H9 (cell line): ENCODE data around the gene SORBS1. TPM values are rescaled to one million over a fixed set of nuclear protein-coding genes. Genes with fewer than 3 reads are reported as not detected.

Source experiments
- DNase-seq: peaks from one replicate; pipeline ENCODE4 v3.0.0-alpha.2; 2017
- H2AFZ ChIP-seq: one replicate; pipeline ENCODE4 v1.6.1; 2013; ENCODE audit warnings: mild to moderate bottlenecking, low read length, control low read depth, moderate library complexity
- H2AK5ac ChIP-seq: 2 replicates; pipeline ENCODE4 v1.6.1; 2013; ENCODE audit warnings: low read length, control low read depth, mixed read lengths; ENCODE audit not compliant: insufficient read length
- H2BK120ac ChIP-seq: one replicate; pipeline ENCODE4 v1.6.1; 2013; ENCODE audit warnings: low read depth, mild to moderate bottlenecking, low read length, control low read depth, inconsistent platforms; ENCODE audit not compliant: poor library complexity, severe bottlenecking
- H2BK12ac ChIP-seq: 2 replicates; pipeline ENCODE4 v1.6.1; 2013; ENCODE audit warnings: low read length, control low read depth, mixed read lengths, low read depth; ENCODE audit not compliant: insufficient read length
- H2BK15ac ChIP-seq: 2 replicates; pipeline ENCODE4 v1.6.1; 2013; ENCODE audit warnings: low read depth, low read length, control low read depth
- H2BK20ac ChIP-seq: one replicate; pipeline ENCODE4 v1.6.1; 2013; ENCODE audit warnings: low read depth, mild to moderate bottlenecking, low read length, control low read depth, inconsistent platforms; ENCODE audit not compliant: poor library complexity, severe bottlenecking
- H2BK5ac ChIP-seq: 2 replicates; pipeline ENCODE4 v1.6.1; 2013; ENCODE audit warnings: low read length, control low read depth, mixed read lengths; ENCODE audit not compliant: insufficient read length
- H3K14ac ChIP-seq: 2 replicates; pipeline ENCODE4 v1.6.1; 2013; ENCODE audit warnings: low read length, control low read depth; ENCODE audit not compliant: insufficient read depth
- H3K18ac ChIP-seq: 2 replicates; pipeline ENCODE4 v1.6.1; 2013; ENCODE audit warnings: low read depth, mild to moderate bottlenecking, mixed read lengths, low read length, control low read depth; ENCODE audit not compliant: insufficient read length
- H3K23ac ChIP-seq: 2 replicates; pipeline ENCODE4 v1.6.1; 2013; ENCODE audit warnings: low read length, control low read depth, mixed read lengths, low read depth; ENCODE audit not compliant: insufficient read length
- H3K23me2 ChIP-seq: 2 replicates; pipeline ENCODE4 v1.6.1; 2013; ENCODE audit warnings: low read depth, mild to moderate bottlenecking, mixed read lengths, low read length, control low read depth; ENCODE audit not compliant: insufficient read length, poor library complexity, severe bottlenecking
- H3K27ac ChIP-seq: 2 replicates; pipeline ENCODE4 v1.5.1; 2013; ENCODE audit warnings: low read length, control low read depth, mixed read lengths, low read depth; ENCODE audit not compliant: insufficient read length
- H3K27me3 ChIP-seq: 2 replicates; pipeline ENCODE4 v1.6.1; 2013; ENCODE audit warnings: low read length, control low read depth, inconsistent platforms; ENCODE audit not compliant: insufficient read depth
- H3K4ac ChIP-seq: 2 replicates; pipeline ENCODE4 v1.6.1; 2013; ENCODE audit warnings: low read depth, mild to moderate bottlenecking, control low read depth, inconsistent platforms, low read length, moderate library complexity
- H3K4me1 ChIP-seq: 2 replicates; pipeline ENCODE4 v1.6.1; 2013; ENCODE audit warnings: low read length, control low read depth, inconsistent platforms; ENCODE audit not compliant: insufficient read depth
- H3K4me2 ChIP-seq: 2 replicates; pipeline ENCODE4 v1.6.1; 2013; ENCODE audit warnings: low read length, control low read depth, mixed read lengths; ENCODE audit not compliant: insufficient read length, insufficient read depth
- H3K56ac ChIP-seq: 2 replicates; pipeline ENCODE4 v1.6.1; 2013; ENCODE audit warnings: low read depth, mild to moderate bottlenecking, mixed read lengths, low read length, control low read depth; ENCODE audit not compliant: insufficient read length
- H3K79me1 ChIP-seq: 2 replicates; pipeline ENCODE4 v1.6.1; 2013; ENCODE audit warnings: low read depth, mild to moderate bottlenecking, moderate library complexity, low read length, control low read depth, inconsistent platforms; ENCODE audit not compliant: insufficient read depth, poor library complexity, severe bottlenecking
- H3K79me2 ChIP-seq: 2 replicates; pipeline ENCODE4 v1.6.1; 2013; ENCODE audit warnings: low read length, control low read depth, inconsistent platforms; ENCODE audit not compliant: insufficient read depth
- H3K9ac ChIP-seq: 2 replicates; pipeline ENCODE4 v1.6.1; 2013; ENCODE audit warnings: low read length, control low read depth, mixed read lengths; ENCODE audit not compliant: insufficient read length; ENCODE audit errors: extremely low read depth
- H3K9me3 ChIP-seq: one replicate; pipeline ENCODE4 v1.6.1; 2013; ENCODE audit warnings: low read depth, low read length, inconsistent platforms; ENCODE audit not compliant: control insufficient read depth
- H3T11ph ChIP-seq: one replicate; pipeline ENCODE4 v1.6.1; 2013; ENCODE audit warnings: mild to moderate bottlenecking, low read length, control low read depth, inconsistent platforms
- H4K20me1 ChIP-seq: one replicate; pipeline ENCODE4 v1.6.1; 2013; ENCODE audit not compliant: control insufficient read depth, insufficient read length, insufficient read depth
- H4K5ac ChIP-seq: 2 replicates; pipeline ENCODE4 v1.6.1; 2013; ENCODE audit warnings: low read depth, mild to moderate bottlenecking, mixed read lengths, low read length, control low read depth; ENCODE audit not compliant: insufficient read length
- H4K8ac ChIP-seq: replicated peaks from 2 replicates; pipeline ENCODE4 v1.6.1; 2013; ENCODE audit warnings: low read length, control low read depth, mixed read lengths, low read depth; ENCODE audit not compliant: insufficient read length
- H4K91ac ChIP-seq: 2 replicates; pipeline ENCODE4 v1.6.1; 2013; ENCODE audit warnings: low read depth, mild to moderate bottlenecking, moderate library complexity, mixed read lengths, low read length, control low read depth; ENCODE audit not compliant: insufficient read length
- H3K27ac Mint-ChIP-seq, 3 experiments: 2 replicates in 2 of 3; 3 replicates in 1 of 3; pipeline ENCODE4 v1.8.0; 2020 to 2021; ENCODE audit warnings: mixed read lengths in 3 of 3, mild to moderate bottlenecking in 1 of 3, moderate library complexity in 1 of 3
- H3K27me3 Mint-ChIP-seq: 2 replicates; pipeline ENCODE4 v1.8.0; 2021; ENCODE audit warnings: low read depth, mild to moderate bottlenecking, moderate library complexity, mixed read lengths
- H3K36me3 Mint-ChIP-seq, 3 experiments: 2 replicates in 2 of 3; 3 replicates in 1 of 3; pipeline ENCODE4 v1.8.0; 2020 to 2021; ENCODE audit warnings: low read depth in 3 of 3, mixed read lengths in 3 of 3; ENCODE audit not compliant: insufficient read depth in 1 of 3
- H3K4me1 Mint-ChIP-seq, 2 experiments: 2 replicates each; pipeline ENCODE4 v1.8.0; 2020; ENCODE audit warnings: mixed read lengths in 2 of 2
- H3K4me3 Mint-ChIP-seq, 2 experiments: 2 replicates in 1 of 2; 3 replicates in 1 of 2; pipeline ENCODE4 v1.8.0; 2020 to 2021; ENCODE audit warnings: mild to moderate bottlenecking in 2 of 2, mixed read lengths in 2 of 2, moderate library complexity in 1 of 2
- H3K9me3 Mint-ChIP-seq, 2 experiments: 2 replicates in 1 of 2; 3 replicates in 1 of 2; pipeline ENCODE4 v1.8.0; 2020; ENCODE audit warnings: mild to moderate bottlenecking in 2 of 2, mixed read lengths in 2 of 2, moderate library complexity in 1 of 2
- WGBS: extraction: QIAGEN DNeasy Blood & Tissue Kit; methylation state at CpG from one replicate; pipeline ENCODE4 v1.1.7; 2013; ENCODE audit warnings: missing lambda C conversion rate, low lambda C conversion rate, mixed read lengths; ENCODE audit not compliant: insufficient read length; ENCODE audit errors: extremely low coverage; 5-methylcytosine and 5-hydroxymethylcytosine counted together
- total RNA-seq: library from RNA; stranded (reverse); gene quantifications from 2 replicates; pipeline ENCODE4 v1.2.1, GENCODE V29; 2021
- TF ChIP-seq, protein P1 (sequence below): fragments of 200-600 bp; sonication (generic); conservative IDR thresholded peaks from 3 replicates; pipeline ENCODE4 v1.8.0; 2021; ENCODE audit warnings: antibody characterized with exemption, mild to moderate bottlenecking

The SORBS1 gene
- total RNA-seq, 1 experiment from 2014 or later: 24.3 TPM

- Histone ChIP-seq H3K9ac (no peak overlapping the region), H3K18ac (no peak overlapping the region), H4K5ac (no peak overlapping the region), H2BK15ac (no peak overlapping the region), H4K8ac (no peak overlapping the region), H3K56ac (no peak overlapping the region), H3K23me2 (no peaks in the 10 kb centered on the region), H3K4me1 (peaks cover 5% of the 10 kb centered on the region; the same call in 1 of the 2 replicates), H3K4ac (no peak overlapping the region), H2BK120ac (no peak overlapping the region), H3K9me3 (no peaks in the 10 kb centered on the region), H3K23ac (no peak overlapping the region), H4K91ac (no peak overlapping the region), H3K27ac (no peak overlapping the region), H2BK5ac (no peak overlapping the region), H3K79me1 (no peaks in the 10 kb centered on the region), H2AFZ (no peak overlapping the region), H2BK12ac (no peak overlapping the region), H3K14ac (no peak overlapping the region), H3T11ph (no peak overlapping the region), H3K79me2 (peaks cover 5% of the 10 kb centered on the region; the same call in 1 of the 2 replicates), H4K20me1 (no peaks in the 10 kb centered on the region), H3K4me2 (no peak overlapping the region), H3K27me3 (no peaks in the 10 kb centered on the region), H2BK20ac (no peak overlapping the region), H2AK5ac (no peak overlapping the region)
- Mint-ChIP-seq H3K4me3 (no peak overlapping the region), H3K9me3 (no peaks in the 10 kb centered on the region), H3K27me3 (no peaks in the 10 kb centered on the region), H3K36me3 (no peaks in the 10 kb centered on the region), H3K4me1 (peaks cover 39 to 58% of the 10 kb centered on the region in 2 experiments), H3K27ac (peak overlapping the region in 1 of 3 experiments; percentile 69; a peak in 2 of 7 replicates)
- no peak for DNase-seq
- WGBS: no CpG with 5 or more reads among the region's 1 CpG
- TF ChIP-seq, protein P1, sequence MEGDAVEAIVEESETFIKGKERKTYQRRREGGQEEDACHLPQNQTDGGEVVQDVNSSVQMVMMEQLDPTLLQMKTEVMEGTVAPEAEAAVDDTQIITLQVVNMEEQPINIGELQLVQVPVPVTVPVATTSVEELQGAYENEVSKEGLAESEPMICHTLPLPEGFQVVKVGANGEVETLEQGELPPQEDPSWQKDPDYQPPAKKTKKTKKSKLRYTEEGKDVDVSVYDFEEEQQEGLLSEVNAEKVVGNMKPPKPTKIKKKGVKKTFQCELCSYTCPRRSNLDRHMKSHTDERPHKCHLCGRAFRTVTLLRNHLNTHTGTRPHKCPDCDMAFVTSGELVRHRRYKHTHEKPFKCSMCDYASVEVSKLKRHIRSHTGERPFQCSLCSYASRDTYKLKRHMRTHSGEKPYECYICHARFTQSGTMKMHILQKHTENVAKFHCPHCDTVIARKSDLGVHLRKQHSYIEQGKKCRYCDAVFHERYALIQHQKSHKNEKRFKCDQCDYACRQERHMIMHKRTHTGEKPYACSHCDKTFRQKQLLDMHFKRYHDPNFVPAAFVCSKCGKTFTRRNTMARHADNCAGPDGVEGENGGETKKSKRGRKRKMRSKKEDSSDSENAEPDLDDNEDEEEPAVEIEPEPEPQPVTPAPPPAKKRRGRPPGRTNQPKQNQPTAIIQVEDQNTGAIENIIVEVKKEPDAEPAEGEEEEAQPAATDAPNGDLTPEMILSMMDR: no peak
Measured at GRCh38 chr10:95502377-95502776, 58.8 kb downstream of the SORBS1 start.
